ENCODE data around the gene PLD3. TPM values are rescaled to one million over a fixed set of nuclear protein-coding genes. Genes with fewer than 3 reads are reported as not detected.
A peak's percentile ranks its signal among the peaks of the same experiment; 100 is the strongest.

Gene PLD3
- total and polyA plus RNA-seq, 11 donors = 109 to 375 (median 161) TPM

GRCh38 chr19:40425450-40426287, 77.2 kb downstream of the PLD3 start, which contains the start of gene SERTAD1:
SERTAD1 (minus strand) TSS chr19:40425992; CDS start chr19:40423546, 2,446 bp downstream.
- Histone ChIP-seq H3K27me3 (no peaks in the 10 kb centered on the region), H3K27ac (peak within 1 kb of the TSS; percentile 92 to 100 (median 99)), H3K4me1 (peaks cover 0 to 44% (median 32%) of the 10 kb centered on the region in 12 donors), H3K9me3 (no peaks in the 10 kb centered on the region), H3K36me3 (peaks cover 3 to 24% (median 16%) of the 10 kb centered on the region in 9 donors), H3K4me3 (peak within 1 kb of the TSS; percentile 58 to 98 (median 91))
- intact Hi-C loops (cut with DNase I) = loop anchor here in 4 of 10 donors (1.0 to 10.0 kb wide), 6 partner anchors 17 to 379 kb away; partner anchors contain the start of genes BLVRB (in 2 of the 4), C19orf47 (in 1 of the 4), PLD3 (in 1 of the 4) and SERTAD3 (in 1 of the 4)
- TF ChIP-seq POLR2A (IDR thresholded peaks at IDR 0.05) (peak; percentile 89 to 100), CTCF (IDR thresholded peaks at IDR 0.05) (peak in 11 of 12 donors; percentile 69 to 95 (median 81))
- 0 to 1% (median 0%) methylated on average over 22 to 75 of the region's 75 CpGs for WGBS, 4 donors
- DNase-seq (peak; percentile 100), ATAC-seq (peak; percentile 91 to 97 (median 94))

Small RNA genes within 50 kb of the gene (microRNA-seq; reads per million reads assigned to microRNA genes)
- 0 to 0.77 (median 0.17) reads per million in 4 donors for gene MIR6796

Other genes starting within 250 kb of the PLD3 start
- 10 to 100 TPM; 13.7 to 30.7 (median 15.6) TPM for gene MAP3K10, start 157.3 kb upstream of the PLD3 start, total RNA-seq
- gene MAP3K10, start 157.3 kb upstream of the PLD3 start, polyA plus RNA-seq = 10 to 100 TPM; 16.4 to 32.8 TPM
- gene TTC9B, start 130.3 kb upstream of the PLD3 start, total RNA-seq = not detected
- gene TTC9B, start 130.3 kb upstream of the PLD3 start, polyA plus RNA-seq = not detected
- gene CCNP, start 122.0 kb upstream of the PLD3 start, total RNA-seq = under 1 TPM in 2 of 9 donors, not detected in 7; 0.21 to 0.75 TPM
- not detected for gene CCNP, start 122.0 kb upstream of the PLD3 start, polyA plus RNA-seq
- gene AKT2, start 63.4 kb upstream of the PLD3 start, total RNA-seq = 100 to 1,000 TPM in 7 of 9 donors, 10 to 100 TPM in 2; 81.8 to 132 (median 113) TPM
- gene AKT2, start 63.4 kb upstream of the PLD3 start, polyA plus RNA-seq = 10 to 100 TPM; 71.0 to 91.0 TPM
- 100 to 1,000 TPM in 8 of 9 donors, 10 to 100 TPM in 1; 99.1 to 230 (median 148) TPM for gene C19orf47, start 298 bp upstream of the PLD3 start, total RNA-seq
- 100 to 1,000 TPM; 226 to 314 TPM for gene C19orf47, start 298 bp upstream of the PLD3 start, polyA plus RNA-seq
- gene HIPK4, start 41.5 kb downstream of the PLD3 start, total RNA-seq = under 1 TPM in 3 of 9 donors, not detected in 6; 0.07 to 0.14 (median 0.12) TPM
- under 1 TPM; 0.08 to 0.12 TPM for gene HIPK4, start 41.5 kb downstream of the PLD3 start, polyA plus RNA-seq
- 1 to 10 TPM; 2.5 to 4.6 (median 3.1) TPM for gene PRX, start 64.7 kb downstream of the PLD3 start, total RNA-seq
- 1 to 10 TPM; 2.9 to 4.3 TPM for gene PRX, start 64.7 kb downstream of the PLD3 start, polyA plus RNA-seq
- gene SERTAD1, start 77.3 kb downstream of the PLD3 start, total RNA-seq = 10 to 100 TPM in 6 of 9 donors, 1 to 10 TPM in 3; 7.6 to 28.0 (median 11.5) TPM
- 10 to 100 TPM; 10.2 to 40.2 TPM for gene SERTAD1, start 77.3 kb downstream of the PLD3 start, polyA plus RNA-seq
- gene SERTAD3, start 95.6 kb downstream of the PLD3 start, total RNA-seq = 10 to 100 TPM; 17.6 to 38.7 (median 26.0) TPM
- 10 to 100 TPM; 23.2 to 36.9 TPM for gene SERTAD3, start 95.6 kb downstream of the PLD3 start, polyA plus RNA-seq
- 100 to 1,000 TPM in 5 of 9 donors, 10 to 100 TPM in 4; 76.3 to 330 (median 100) TPM for gene BLVRB, start 117.0 kb downstream of the PLD3 start, total RNA-seq
- gene BLVRB, start 117.0 kb downstream of the PLD3 start, polyA plus RNA-seq = 100 to 1,000 TPM; 115 to 164 TPM
- gene SPTBN4, start 118.3 kb downstream of the PLD3 start, total RNA-seq = 1 to 10 TPM; 1.9 to 8.7 (median 4.2) TPM
- 1 to 10 TPM; 2.3 to 5.4 TPM for gene SPTBN4, start 118.3 kb downstream of the PLD3 start, polyA plus RNA-seq
- gene SHKBP1, start 228.2 kb downstream of the PLD3 start, total RNA-seq = 10 to 100 TPM; 16.4 to 52.8 (median 18.4) TPM
- 10 to 100 TPM; 23.2 to 37.0 TPM for gene SHKBP1, start 228.2 kb downstream of the PLD3 start, polyA plus RNA-seq